ENCODE measurements around the gene ARSA.

Gene ARSA

DNA sequence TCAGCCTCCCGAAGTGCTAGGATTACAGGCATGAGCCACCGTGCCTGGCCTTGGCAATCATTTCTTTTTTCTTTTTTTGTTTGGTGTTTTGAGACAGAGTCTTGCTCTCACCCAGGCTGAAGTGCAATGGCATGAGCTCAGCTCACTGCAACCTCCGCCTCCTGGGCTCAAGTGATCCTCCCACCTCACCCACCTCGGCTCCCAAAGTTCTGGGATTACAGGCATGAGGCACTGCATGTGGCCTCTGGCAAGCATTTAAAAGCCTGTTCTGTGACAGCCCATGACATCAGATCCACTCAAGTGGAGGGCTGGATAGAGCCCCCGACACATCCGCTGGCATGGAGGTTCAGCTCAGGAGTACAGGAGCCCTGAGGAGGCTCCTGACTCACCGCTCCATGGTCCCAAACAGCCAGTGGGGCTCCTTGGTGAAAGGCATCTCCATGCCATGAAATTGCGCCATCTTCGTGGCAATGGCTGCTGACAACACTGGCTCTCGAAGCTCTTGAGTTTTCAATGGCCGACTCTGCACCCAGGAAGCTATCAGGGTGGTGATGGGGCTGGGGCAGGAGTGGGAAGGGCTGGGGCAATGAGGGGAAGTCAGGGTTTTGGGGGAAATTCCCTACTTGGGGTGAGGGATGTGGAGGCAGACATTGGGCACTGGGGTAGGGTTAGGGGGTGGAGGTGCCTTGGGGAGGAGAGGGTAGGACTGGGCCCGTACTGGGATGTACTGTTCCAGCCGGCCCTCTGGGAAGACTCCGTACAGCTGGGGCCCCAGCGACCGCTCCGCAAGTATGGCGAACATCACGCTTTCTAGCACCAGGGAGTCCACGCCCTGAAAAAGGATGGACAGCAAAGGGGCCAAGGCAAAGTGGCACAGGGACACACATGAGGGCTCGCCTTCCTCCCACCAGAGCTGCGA, 46.7 kb downstream of the ARSA start:
- no peak overlapping the region for H3K27ac ChIP-seq (ENCODE audit: low read depth, low read length)
- H3K4me1 ChIP-seq (ENCODE audit: insufficient read depth, low read length), result peaks cover 26% of the 10 kb centered on the region
- H3K9me3 ChIP-seq (ENCODE audit: low read length), result no peaks in the 10 kb centered on the region
- peak overlapping the region; percentile 67 for H3K9ac ChIP-seq (ENCODE audit: low read length)
- peaks cover 4% of the 10 kb centered on the region for H3K36me3 ChIP-seq (ENCODE audit: insufficient read depth, low read length)
- H3K4me3 ChIP-seq (ENCODE audit: low read depth in 1 of 2, low read length in 2 of 2), result peak overlapping the region; percentile 79 to 95
- peaks cover 0 to 15% of the 10 kb centered on the region in 2 donors for H3K27me3 ChIP-seq (ENCODE audit: control insufficient read depth in 1 of 2, insufficient read depth in 2 of 2, low read length in 2 of 2)

DNA sequence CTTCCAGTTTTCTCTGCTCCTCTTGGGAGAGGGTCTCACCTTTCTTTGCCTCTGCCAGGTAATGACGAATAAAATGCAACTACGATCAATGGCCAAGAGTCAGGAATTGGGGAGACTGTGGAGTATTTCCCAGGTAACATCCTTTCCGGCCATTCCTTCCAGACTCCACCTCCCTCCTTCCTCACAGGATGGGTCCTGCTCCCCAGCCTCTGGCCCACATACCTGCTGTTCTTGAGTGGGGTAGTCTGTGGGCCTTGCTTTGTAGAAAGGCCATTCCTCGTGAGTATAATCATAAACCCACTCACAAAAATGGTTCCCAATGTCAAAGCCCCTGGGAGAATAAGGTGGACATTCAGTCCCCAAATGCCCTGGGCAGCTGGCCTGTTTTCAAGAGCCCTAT, 48.2 kb downstream of the ARSA start:
- peaks cover 4% of the 10 kb centered on the region for H3K36me3 ChIP-seq (ENCODE audit: insufficient read depth, low read length)
- H3K27ac ChIP-seq (ENCODE audit: low read depth, low read length), result no peak overlapping the region
- no peaks in the 10 kb centered on the region for H3K9me3 ChIP-seq (ENCODE audit: low read length)
- H3K27me3 ChIP-seq (ENCODE audit: control insufficient read depth in 1 of 2, insufficient read depth in 2 of 2, low read length in 2 of 2), result peaks cover 0 to 15% of the 10 kb centered on the region in 2 donors
- H3K9ac ChIP-seq (ENCODE audit: low read length), result no peak overlapping the region
- peaks cover 26% of the 10 kb centered on the region for H3K4me1 ChIP-seq (ENCODE audit: insufficient read depth, low read length)
- no peak overlapping the region for H3K4me3 ChIP-seq (ENCODE audit: low read depth in 1 of 2, low read length in 2 of 2)

DNA sequence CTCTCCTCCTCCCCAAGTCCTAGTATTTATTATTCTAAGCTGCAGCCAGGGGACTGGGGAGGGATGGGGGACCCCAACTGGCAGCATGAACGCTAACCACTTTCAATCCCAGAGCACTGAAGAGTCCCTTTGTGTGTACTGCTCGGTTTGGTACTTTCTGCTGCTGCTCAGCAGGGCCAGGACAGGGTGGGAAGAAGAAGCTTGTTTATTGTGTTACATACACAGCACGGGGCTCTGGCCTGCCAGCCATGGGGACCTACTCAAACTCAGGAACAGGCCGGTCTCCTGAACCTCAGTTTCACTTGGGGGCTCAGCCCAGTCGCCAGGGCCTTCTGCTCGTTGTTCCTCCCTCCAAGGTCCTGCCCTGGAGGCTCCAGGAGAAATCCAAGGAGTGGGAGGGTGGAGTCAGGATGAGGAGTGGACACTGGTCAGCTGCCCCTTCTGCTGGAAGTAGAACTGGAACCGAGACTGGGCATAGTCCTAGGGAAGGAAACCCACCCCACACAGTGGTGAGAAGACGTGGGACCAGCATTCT, 49.1 kb downstream of the ARSA start:
- no peak overlapping the region for H3K9ac ChIP-seq (ENCODE audit: low read length)

DNA sequence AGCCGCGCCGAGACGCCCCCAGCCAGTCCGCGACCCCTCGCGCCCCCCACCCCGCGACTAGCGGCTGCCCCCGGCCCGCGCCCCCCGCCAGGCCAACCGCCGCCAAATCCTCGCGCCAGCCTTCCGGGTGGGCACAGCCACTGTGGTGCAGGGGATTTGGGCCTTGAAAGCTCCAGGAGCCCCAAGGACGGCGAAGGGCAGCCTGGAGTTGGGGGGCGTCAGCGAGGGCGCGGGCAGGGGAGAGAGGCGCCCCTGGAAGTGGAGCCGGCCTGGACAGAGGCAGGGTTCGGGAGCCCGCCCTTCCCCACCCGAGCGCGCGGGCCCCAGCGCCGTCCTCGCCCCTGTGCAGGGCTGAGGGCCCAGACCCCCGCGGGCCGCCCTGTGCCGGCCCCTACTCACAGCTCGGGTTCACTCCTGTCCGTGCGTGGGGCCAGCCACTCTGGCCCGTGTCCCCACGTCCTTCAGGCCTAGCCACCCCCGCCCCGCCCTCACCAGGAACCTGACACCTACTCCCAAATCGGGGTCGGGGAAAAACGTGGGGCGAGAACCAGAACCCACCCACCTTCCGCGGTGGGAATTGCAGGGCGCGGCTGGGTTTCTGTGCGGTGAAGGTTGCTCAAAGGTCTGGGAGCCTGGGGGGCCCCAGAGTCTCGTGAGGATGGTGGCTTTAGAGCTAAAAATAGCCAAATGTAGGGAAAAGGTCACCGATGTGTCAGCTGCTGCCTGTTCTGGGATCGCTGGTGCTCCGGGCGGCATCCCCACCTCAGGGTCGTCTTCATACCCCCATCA, 49.8 kb downstream of the ARSA start, which contains the start of gene CPT1B:
Gene CPT1B (minus strand): TSS at position 441 of the 789 bp plus-strand sequence. CDS start 512 bp downstream, outside the sequence.
- Histone ChIP-seq H3K4me3 (ENCODE audit: low read depth in 1 of 2, low read length in 2 of 2) (no peak within 1 kb of the TSS), H3K36me3 (ENCODE audit: insufficient read depth, low read length) (peaks cover 4% of the 10 kb centered on the region)

More for the DNA sequence above, 49.1 kb downstream of the ARSA start:
- Histone ChIP-seq H3K27ac (ENCODE audit: low read depth, low read length) (no peak overlapping the region), H3K27me3 (ENCODE audit: control insufficient read depth in 1 of 2, insufficient read depth in 2 of 2, low read length in 2 of 2) (peaks cover 0 to 15% of the 10 kb centered on the region in 2 donors), H3K4me1 (ENCODE audit: insufficient read depth, low read length) (peaks cover 24% of the 10 kb centered on the region), H3K4me3 (ENCODE audit: low read depth in 1 of 2, low read length in 2 of 2) (no peak overlapping the region), H3K36me3 (ENCODE audit: insufficient read depth, low read length) (peaks cover 4% of the 10 kb centered on the region), H3K9me3 (ENCODE audit: low read length) (no peaks in the 10 kb centered on the region)

DNA sequence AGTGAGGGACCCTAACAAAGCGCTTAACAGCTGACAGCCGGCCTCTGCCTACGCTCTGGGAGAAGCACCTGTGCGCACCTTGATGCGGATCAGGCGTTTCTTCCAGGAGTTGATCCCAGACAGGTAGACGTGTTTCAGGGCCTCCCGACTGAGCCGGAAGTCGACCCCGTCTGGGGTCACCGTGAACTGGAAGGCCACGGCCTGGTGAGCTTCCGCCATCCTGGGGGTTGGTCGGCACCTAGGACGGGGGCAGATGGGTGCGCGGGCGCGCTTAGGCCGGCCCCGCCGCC, 50.3 kb downstream of the ARSA start:
- Histone ChIP-seq H3K9me3 (ENCODE audit: low read length) (no peaks in the 10 kb centered on the region), H3K27ac (ENCODE audit: low read depth, low read length) (no peak overlapping the region), H3K36me3 (ENCODE audit: insufficient read depth, low read length) (peaks cover 4% of the 10 kb centered on the region), H3K4me3 (ENCODE audit: low read depth in 1 of 2, low read length in 2 of 2) (no peak overlapping the region), H3K27me3 (ENCODE audit: control insufficient read depth in 1 of 2, insufficient read depth in 2 of 2, low read length in 2 of 2) (peaks cover 0 to 15% of the 10 kb centered on the region in 2 donors), H3K9ac (ENCODE audit: low read length) (no peak overlapping the region), H3K4me1 (ENCODE audit: insufficient read depth, low read length) (peaks cover 18% of the 10 kb centered on the region)

More for the DNA sequence above, 49.8 kb downstream of the ARSA start, which contains the start of gene CPT1B:
- Histone ChIP-seq H3K27ac (ENCODE audit: low read depth, low read length) (no peak within 1 kb of the TSS), H3K9ac (ENCODE audit: low read length) (no peak within 1 kb of the TSS), H3K4me1 (ENCODE audit: insufficient read depth, low read length) (peaks cover 18% of the 10 kb centered on the region), H3K9me3 (ENCODE audit: low read length) (no peaks in the 10 kb centered on the region), H3K27me3 (ENCODE audit: control insufficient read depth in 1 of 2, insufficient read depth in 2 of 2, low read length in 2 of 2) (peaks cover 0 to 15% of the 10 kb centered on the region in 2 donors)

DNA sequence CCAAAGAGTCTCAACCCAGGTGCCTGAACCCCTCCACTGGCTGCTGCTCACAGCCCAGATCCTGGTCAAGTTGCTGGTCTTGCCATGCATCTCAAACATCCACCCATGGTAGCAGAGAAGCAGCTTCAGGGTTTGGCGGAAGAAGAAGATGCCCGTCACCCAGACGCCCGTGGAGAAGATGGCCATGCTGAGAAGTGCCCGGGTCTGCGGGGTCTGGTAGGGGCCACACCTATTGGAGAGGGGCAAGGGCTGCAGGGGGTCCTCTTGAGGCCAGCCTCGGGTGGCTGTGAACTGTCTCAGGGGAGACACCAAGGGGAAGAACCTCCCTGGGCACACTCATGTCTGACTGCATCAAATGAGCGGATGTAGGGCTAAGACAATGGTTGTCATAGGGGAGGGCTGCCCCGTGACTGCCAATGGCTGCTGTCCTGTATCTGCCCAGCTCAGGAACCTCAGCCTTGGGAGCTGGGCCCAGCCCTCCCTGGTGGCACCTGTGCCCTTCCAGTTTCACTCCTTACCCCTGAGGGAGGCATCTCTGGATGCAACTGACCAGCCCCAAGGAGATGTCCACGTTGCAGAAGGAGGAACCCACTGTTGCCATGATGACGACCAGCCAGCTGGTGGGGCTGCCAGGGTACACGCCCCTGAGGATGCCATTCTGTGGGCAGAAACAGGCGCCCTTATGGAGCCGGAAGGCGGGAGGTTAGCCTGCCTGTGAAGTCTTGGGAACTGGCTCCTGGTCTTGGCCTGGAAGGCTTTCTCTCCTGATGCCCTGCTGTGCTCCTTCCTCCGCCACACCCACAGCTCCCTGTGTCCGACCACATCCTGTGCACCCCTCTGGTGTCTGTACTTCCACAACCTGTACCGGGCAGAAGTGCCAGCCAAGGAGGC, 50.9 kb downstream of the ARSA start:
- H3K9me3 ChIP-seq (ENCODE audit: low read length), result no peaks in the 10 kb centered on the region
- H3K4me1 ChIP-seq (ENCODE audit: insufficient read depth, low read length), result peaks cover 18% of the 10 kb centered on the region
- peaks cover 0 to 15% of the 10 kb centered on the region in 2 donors for H3K27me3 ChIP-seq (ENCODE audit: control insufficient read depth in 1 of 2, insufficient read depth in 2 of 2, low read length in 2 of 2)
- peaks cover 4% of the 10 kb centered on the region for H3K36me3 ChIP-seq (ENCODE audit: insufficient read depth, low read length)
- H3K4me3 ChIP-seq (ENCODE audit: low read depth in 1 of 2, low read length in 2 of 2), result no peak overlapping the region
- H3K27ac ChIP-seq (ENCODE audit: low read depth, low read length), result no peak overlapping the region
- H3K9ac ChIP-seq (ENCODE audit: low read length), result no peak overlapping the region

DNA sequence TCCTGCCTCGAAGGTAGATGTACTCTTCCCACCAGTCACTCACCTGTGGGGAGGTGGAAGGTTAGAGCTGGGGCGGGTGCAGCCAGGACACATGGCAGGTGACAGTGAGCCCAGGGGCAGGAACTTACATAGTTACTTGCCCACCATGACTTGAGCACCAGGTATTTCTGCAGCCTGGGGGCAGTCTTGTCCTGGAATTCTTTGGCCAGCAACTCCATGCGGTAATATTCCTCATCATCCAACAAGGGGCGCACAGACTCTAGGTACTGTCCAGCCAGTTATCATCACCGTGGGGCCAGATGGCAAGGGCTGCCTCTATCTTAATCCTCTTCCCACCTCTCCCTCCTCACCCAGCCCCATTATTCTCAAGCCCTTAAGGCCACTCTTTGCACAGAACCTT, 51.9 kb downstream of the ARSA start:
- H3K9ac ChIP-seq (ENCODE audit: low read length), result no peak overlapping the region
- no peaks in the 10 kb centered on the region for H3K9me3 ChIP-seq (ENCODE audit: low read length)
- peaks cover 0 to 15% of the 10 kb centered on the region in 2 donors for H3K27me3 ChIP-seq (ENCODE audit: control insufficient read depth in 1 of 2, insufficient read depth in 2 of 2, low read length in 2 of 2)
- no peak overlapping the region for H3K27ac ChIP-seq (ENCODE audit: low read depth, low read length)
- peaks cover 4% of the 10 kb centered on the region for H3K36me3 ChIP-seq (ENCODE audit: insufficient read depth, low read length)
- H3K4me1 ChIP-seq (ENCODE audit: insufficient read depth, low read length), result peaks cover 9% of the 10 kb centered on the region
- no peak overlapping the region for H3K4me3 ChIP-seq (ENCODE audit: low read depth in 1 of 2, low read length in 2 of 2)

DNA sequence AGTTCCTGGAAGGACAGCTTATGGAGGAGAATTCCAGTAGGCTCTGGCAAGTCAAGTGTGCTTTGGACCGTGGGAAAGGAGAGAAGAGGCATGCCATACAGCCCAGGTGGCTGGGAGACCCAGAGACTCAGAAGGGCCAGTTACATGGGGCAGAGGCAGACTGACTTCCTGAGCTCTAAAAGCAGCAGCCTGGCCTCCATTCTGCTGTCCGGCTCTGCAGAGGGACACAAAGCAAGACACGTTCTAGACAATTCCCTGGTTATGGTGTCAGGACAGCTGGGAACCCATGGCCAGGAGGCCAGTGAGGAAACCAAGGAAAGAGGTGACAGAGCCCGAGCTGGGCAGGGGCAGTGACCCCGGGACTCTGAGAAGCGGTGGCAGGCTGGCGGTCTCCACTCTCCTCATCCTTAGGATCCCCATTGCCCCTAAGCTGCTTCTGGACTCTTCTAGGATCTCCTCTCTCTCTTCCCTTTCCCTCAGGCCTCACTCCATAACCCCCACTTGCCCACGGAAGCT, 52.5 kb downstream of the ARSA start:
- Histone ChIP-seq H3K27me3 (ENCODE audit: control insufficient read depth in 1 of 2, insufficient read depth in 2 of 2, low read length in 2 of 2) (peaks cover 0 to 15% of the 10 kb centered on the region in 2 donors), H3K36me3 (ENCODE audit: insufficient read depth, low read length) (peaks cover 3% of the 10 kb centered on the region), H3K9me3 (ENCODE audit: low read length) (no peaks in the 10 kb centered on the region), H3K9ac (ENCODE audit: low read length) (no peak overlapping the region), H3K4me1 (ENCODE audit: insufficient read depth, low read length) (peaks cover 8% of the 10 kb centered on the region), H3K4me3 (ENCODE audit: low read depth in 1 of 2, low read length in 2 of 2) (no peak overlapping the region), H3K27ac (ENCODE audit: low read depth, low read length) (no peak overlapping the region)

Data from muscle layer of colon (tissue), 2 donors.